Spleen (tissue), 11 donors: Measurements from ENCODE around the gene HERPUD1. TPM values are rescaled to one million over a fixed set of nuclear protein-coding genes. Genes with fewer than 3 reads are reported as not detected.
A peak's percentile ranks its signal among the peaks of the same experiment; 100 is the strongest.
"Not testable (repeated sequence)": the region's sequence is repeated elsewhere in the genome, so short reads cannot be mapped to it uniquely, and the experiment has no call there.

Experiments
- DNase-seq: peaks from one replicate; pipeline ENCODE4 v3.0.0-alpha.2; 2020
- H3K27ac ChIP-seq, 8 donors: fragments of 200-600 bp; sonication (generic) in 7 of 8; 1 replicate in 4 of 8; 2 replicates in 4 of 8; pipeline versions ENCODE4 v1.5.0 to v1.8.0; 2016 to 2021; ENCODE audit warnings: inconsistent platforms in 4 of 8, mild to moderate bottlenecking in 4 of 8, moderate library complexity in 1 of 8
- H3K27me3 ChIP-seq, 7 donors: fragments of 200-600 bp; sonication (generic) in 6 of 7; replicated peaks in 1 of 7; 1 replicate in 4 of 7; 2 replicates in 3 of 7; pipeline versions ENCODE4 v1.5.0 to v1.8.0; 2016 to 2021; ENCODE audit warnings: inconsistent platforms in 3 of 7, mild to moderate bottlenecking in 1 of 7
- H3K36me3 ChIP-seq, 6 donors: fragments of 200-600 bp; sonication (generic) in 5 of 6; 1 replicate in 4 of 6; 2 replicates in 2 of 6; pipeline versions ENCODE4 v1.5.0 to v1.8.0; 2016 to 2021; ENCODE audit warnings: inconsistent platforms in 2 of 6
- H3K4me1 ChIP-seq, 6 donors: fragments of 200-600 bp; sonication (generic) in 5 of 6; 1 replicate in 3 of 6; 2 replicates in 3 of 6; pipeline versions ENCODE4 v1.5.0 to v1.8.0; 2016 to 2021; ENCODE audit warnings: inconsistent platforms in 3 of 6
- H3K4me3 ChIP-seq, 8 donors: fragments of 200-600 bp; sonication (generic) in 7 of 8; 1 replicate in 4 of 8; 2 replicates in 4 of 8; pipeline versions ENCODE4 v1.5.0 to v1.8.0; 2016 to 2021; ENCODE audit warnings: inconsistent platforms in 4 of 8, mild to moderate bottlenecking in 4 of 8, moderate library complexity in 2 of 8
- H3K9me3 ChIP-seq, 8 donors: fragments of 200-600 bp; sonication (generic) in 7 of 8; 1 replicate in 4 of 8; 2 replicates in 4 of 8; pipeline versions ENCODE4 v1.5.0 to v1.8.0; 2016 to 2021; ENCODE audit warnings: inconsistent platforms in 4 of 8
- POLR2A ChIP-seq, 3 donors: fragments of 450-650 bp; IDR thresholded peaks; one replicate each; pipeline ENCODE4 v1.5.1; 2017; ENCODE audit warnings: antibody characterized with exemption in 3 of 3, mild to moderate bottlenecking in 1 of 3
- POLR2AphosphoS5 ChIP-seq, 3 donors: sonication (generic); formaldehyde crosslinking; IDR thresholded peaks; one replicate each; pipeline ENCODE4 v1.5.1; 2017; ENCODE audit warnings: antibody characterized with exemption in 3 of 3
- WGBS, 5 donors: extraction: QIAGEN DNeasy Blood & Tissue Kit in 3 of 5; methylation state at CpG; one replicate each; pipeline versions ENCODE4 v1.1.5 to v1.1.7; 2013 to 2018; 5-methylcytosine and 5-hydroxymethylcytosine counted together
- intact Hi-C: fragments of 100-400 bp; cut with DNase I; formaldehyde crosslinking; loops from one replicate; pipeline ENCODE4 v1.15.0; 2023; ENCODE audit warnings: low total_unique reads
- polyA plus RNA-seq, 3 donors: library from polyadenylated mRNA; stranded (reverse); fragments of 200-250 nt; gene quantifications; one replicate each; pipeline ENCODE4 v1.2.1, GENCODE V29; 2013
- total RNA-seq, 7 donors: library from RNA; depleted of rRNA in 3 of 7; stranded (reverse); fragments of >200 nt in 3 of 7; fragmentation: NEBNext Ultra II Directional in 4 of 7; extraction: Animal tissue kit (Norgen Biotek cat#: 25700) in 4 of 7; gene quantifications; one replicate each; pipeline versions ENCODE4 v1.1.0 to v1.2.1, GENCODE V29; 2016 to 2021
- TF ChIP-seq, protein P1 (sequence below), 11 experiments: fragments of 200-600 bp in 7 of 11; fragments of 450-650 bp in 4 of 11; sonication (generic) in 4 of 11; IDR thresholded peaks in 8 of 11; conservative IDR thresholded peaks in 3 of 11; 1 replicate in 7 of 11; 2 replicates in 4 of 11; pipeline versions ENCODE4 v1.4.0 to v1.8.0; 2016 to 2021; ENCODE audit warnings: antibody characterized with exemption in 11 of 11, inconsistent platforms in 4 of 11, mild to moderate bottlenecking in 1 of 11
- donor health status: healthy with polysubstance abuse.
- donor health status: DM: no; HTN: no; CAD: no; lungs with moderate emphysema.
- donor health status: DM: no; HTN: no; CAD: no.
- donor health status: Bipolar disorder and iron deficiency.
- donor health status: healthy.
- donor health status: DM: no; HTN: no; CAD: no.
- donor health status: DM: yes; HTN: yes; CAD: no.

HERPUD1 gene
- total and polyA plus RNA-seq, 10 donors, result 84.1 to 370 (median 193) TPM

DNA sequence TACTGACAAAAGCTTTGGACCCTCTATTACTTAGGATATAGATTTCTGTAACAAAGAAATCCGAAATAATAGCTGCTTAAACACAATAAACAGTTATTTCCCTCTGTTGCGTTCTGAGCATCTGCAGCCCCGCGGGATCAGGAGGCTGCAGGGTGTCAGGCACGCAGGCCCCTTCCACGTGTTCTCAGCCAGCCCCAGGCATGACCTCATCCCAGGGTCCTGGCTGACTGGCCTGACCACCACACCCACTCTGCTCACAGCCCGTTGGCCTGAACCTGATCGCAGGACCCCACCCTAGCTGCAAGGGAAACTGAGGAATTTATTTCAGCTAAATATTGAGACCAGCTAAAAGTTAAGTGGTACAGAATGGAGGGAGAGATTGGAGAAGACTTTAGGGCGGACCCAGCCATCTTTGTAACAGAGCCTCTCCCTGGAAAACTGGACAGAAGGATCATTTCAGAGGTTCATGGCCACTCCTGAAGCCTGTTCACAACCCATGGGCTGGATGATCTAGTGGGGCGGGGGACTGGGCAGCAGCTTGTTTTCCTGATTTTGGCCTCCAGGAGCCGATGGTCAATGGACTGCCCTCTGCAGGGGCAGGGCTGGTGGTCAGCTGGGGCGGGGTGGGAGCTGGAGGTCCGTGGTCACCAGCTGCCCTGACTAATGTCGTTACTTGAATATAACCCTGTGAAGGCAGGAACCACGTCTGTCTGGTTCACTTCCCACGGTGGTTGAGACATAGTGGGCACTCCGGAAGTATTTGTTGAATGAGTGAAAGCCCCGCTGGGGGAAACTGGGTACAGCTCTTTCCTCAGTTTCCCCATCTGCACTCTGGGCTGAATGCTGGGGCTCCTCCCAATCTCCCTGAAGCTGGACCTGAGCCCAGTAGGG is 40.7 kb downstream of the HERPUD1 start:
- H3K4me1 ChIP-seq, result peaks cover 4 to 75% (median 49%) of the 10 kb centered on the region in 6 donors
- no peaks in the 10 kb centered on the region for H3K9me3 ChIP-seq
- no peaks in the 10 kb centered on the region for H3K27me3 ChIP-seq
- peaks cover 0 to 4% (median 0%) of the 10 kb centered on the region in 6 donors for H3K36me3 ChIP-seq
- TF ChIP-seq, protein P1, sequence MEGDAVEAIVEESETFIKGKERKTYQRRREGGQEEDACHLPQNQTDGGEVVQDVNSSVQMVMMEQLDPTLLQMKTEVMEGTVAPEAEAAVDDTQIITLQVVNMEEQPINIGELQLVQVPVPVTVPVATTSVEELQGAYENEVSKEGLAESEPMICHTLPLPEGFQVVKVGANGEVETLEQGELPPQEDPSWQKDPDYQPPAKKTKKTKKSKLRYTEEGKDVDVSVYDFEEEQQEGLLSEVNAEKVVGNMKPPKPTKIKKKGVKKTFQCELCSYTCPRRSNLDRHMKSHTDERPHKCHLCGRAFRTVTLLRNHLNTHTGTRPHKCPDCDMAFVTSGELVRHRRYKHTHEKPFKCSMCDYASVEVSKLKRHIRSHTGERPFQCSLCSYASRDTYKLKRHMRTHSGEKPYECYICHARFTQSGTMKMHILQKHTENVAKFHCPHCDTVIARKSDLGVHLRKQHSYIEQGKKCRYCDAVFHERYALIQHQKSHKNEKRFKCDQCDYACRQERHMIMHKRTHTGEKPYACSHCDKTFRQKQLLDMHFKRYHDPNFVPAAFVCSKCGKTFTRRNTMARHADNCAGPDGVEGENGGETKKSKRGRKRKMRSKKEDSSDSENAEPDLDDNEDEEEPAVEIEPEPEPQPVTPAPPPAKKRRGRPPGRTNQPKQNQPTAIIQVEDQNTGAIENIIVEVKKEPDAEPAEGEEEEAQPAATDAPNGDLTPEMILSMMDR (IDR thresholded peaks at IDR 0.05 in 8 of 11, conservative IDR thresholded peaks at IDR 0.05 in 3 of 11), result no peak
- TF ChIP-seq POLR2AphosphoS5 (IDR thresholded peaks at IDR 0.05) (no peak), POLR2A (IDR thresholded peaks at IDR 0.05) (no peak)
- intact Hi-C loops, result no loop called here
- no peak overlapping the region for H3K4me3 ChIP-seq
- peak overlapping the region in 1 of 8 donors; percentile 17 for H3K27ac ChIP-seq
- WGBS, 5 donors, result 64 to 71% (median 67%) methylated on average over 16 to 18 of the region's 18 CpGs
- no peak for DNase-seq

DNA sequence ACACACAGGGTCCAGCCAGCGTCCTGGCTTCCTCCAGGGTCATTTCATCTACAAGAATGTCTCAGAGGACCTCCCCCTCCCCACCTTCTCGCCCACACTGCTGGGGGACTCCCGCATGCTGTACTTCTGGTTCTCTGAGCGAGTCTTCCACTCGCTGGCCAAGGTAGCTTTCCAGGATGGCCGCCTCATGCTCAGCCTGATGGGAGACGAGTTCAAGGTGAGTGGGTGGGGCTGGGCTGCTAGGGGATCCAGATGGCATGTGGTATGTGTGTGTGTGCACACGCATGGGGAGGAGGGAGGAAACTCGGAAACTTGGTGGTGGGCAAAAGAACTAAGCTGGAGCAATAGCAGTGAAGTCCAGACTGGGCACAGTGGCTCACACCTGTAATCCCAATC is 41.4 kb downstream of the HERPUD1 start:
- TF ChIP-seq POLR2A (IDR thresholded peaks at IDR 0.05) (no peak), POLR2AphosphoS5 (IDR thresholded peaks at IDR 0.05) (no peak)
- TF ChIP-seq, protein P1 (IDR thresholded peaks at IDR 0.05 in 8 of 11, conservative IDR thresholded peaks at IDR 0.05 in 3 of 11), result no peak
- Histone ChIP-seq H3K9me3 (no peaks in the 10 kb centered on the region), H3K4me1 (peaks cover 4 to 75% (median 50%) of the 10 kb centered on the region in 6 donors), H3K36me3 (peaks cover 0 to 8% (median 0%) of the 10 kb centered on the region in 6 donors), H3K27me3 (no peaks in the 10 kb centered on the region), H3K4me3 (no peak overlapping the region), H3K27ac (peak overlapping the region in 1 of 8 donors; percentile 17)
- DNase-seq, result no peak
- intact Hi-C loops, result no loop called here
- WGBS, 5 donors, result 58 to 85% (median 72%) methylated on average over 9 of the region's 9 CpGs

DNA sequence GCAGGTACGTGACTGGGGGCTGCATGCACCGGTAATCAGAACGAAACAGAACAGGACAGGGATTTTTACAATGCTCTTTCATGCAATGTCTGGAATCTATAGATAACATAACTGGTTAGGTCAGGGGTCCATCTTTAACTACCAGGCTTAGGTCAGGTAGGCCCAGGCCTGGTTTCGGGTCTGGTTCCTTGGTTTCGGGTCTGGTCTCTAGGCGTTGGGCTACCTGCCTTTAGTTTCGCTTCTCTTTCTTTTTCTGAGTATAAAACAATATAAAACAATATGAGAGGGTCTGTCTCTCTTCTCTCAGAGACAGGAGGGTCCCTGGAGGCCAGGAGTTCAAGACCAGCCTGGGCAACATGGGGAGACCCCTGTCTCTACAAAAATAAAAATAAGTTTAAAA is 42.0 kb downstream of the HERPUD1 start:
- WGBS, 5 donors, result 56 to 79% (median 69%) methylated on average over 7 of the region's 7 CpGs
- Histone ChIP-seq H3K27ac (peak overlapping the region in 1 of 8 donors; percentile 11), H3K4me1 (peaks cover 4 to 80% (median 57%) of the 10 kb centered on the region in 6 donors)
- peak; percentile 17 for DNase-seq
- H3K4me3 ChIP-seq, H3K27me3 ChIP-seq, intact Hi-C loops, H3K9me3 ChIP-seq, H3K36me3 ChIP-seq: not testable (repeated sequence)

DNA sequence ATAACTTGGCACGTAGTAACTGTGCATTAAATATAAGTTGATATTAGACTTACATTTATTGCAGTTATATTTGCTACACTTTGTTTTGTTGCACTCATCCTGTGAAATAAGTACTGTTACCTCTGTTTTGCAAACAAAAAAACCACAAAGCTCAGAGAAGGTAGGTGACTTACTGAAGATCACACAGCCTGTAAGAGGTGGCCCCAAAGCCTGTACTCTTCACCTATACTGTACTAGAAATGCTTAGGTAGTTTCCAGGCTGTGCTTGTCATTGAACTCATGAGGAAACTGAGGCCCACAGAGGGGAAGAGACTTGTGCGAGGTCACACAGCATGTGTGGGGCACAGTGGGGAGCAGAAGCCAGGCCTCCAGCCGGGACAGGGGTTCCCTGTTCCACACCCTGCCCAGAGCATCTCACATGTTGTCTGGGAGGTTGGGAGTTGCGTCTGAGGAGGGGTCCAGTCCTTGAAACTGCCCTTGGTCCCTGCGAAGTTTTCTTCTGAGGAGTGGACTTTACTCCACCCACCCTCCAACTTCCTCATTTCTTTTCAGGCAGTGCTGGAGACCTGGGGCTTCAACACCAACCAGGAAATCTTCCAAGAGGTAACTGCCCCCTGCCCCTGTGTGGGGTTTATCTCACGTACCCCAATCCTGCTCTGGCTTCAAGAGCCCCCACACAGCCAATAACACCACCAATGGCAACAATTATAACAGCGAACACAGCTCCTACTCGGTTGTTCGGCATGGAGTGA is 42.8 kb downstream of the HERPUD1 start:
- Histone ChIP-seq H3K9me3 (no peaks in the 10 kb centered on the region), H3K27me3 (no peaks in the 10 kb centered on the region), H3K36me3 (peaks cover 0 to 8% (median 0%) of the 10 kb centered on the region in 6 donors), H3K4me1 (peaks cover 4 to 88% (median 61%) of the 10 kb centered on the region in 6 donors), H3K27ac (peak overlapping the region in 1 of 8 donors; percentile 47), H3K4me3 (no peak overlapping the region)
- DNase-seq, result peak; percentile 60
- TF ChIP-seq POLR2AphosphoS5 (IDR thresholded peaks at IDR 0.05), result no peak
- no peak for TF ChIP-seq POLR2A (IDR thresholded peaks at IDR 0.05)
- TF ChIP-seq, protein P1 (IDR thresholded peaks at IDR 0.05 in 8 of 11, conservative IDR thresholded peaks at IDR 0.05 in 3 of 11), result no peak
- intact Hi-C loops, result no loop called here
- WGBS, 5 donors, result 64 to 77% (median 73%) methylated on average over 9 of the region's 9 CpGs
